Colonic mucosa (tissue), 4 donors: Measurements from ENCODE around the gene DYSF. TPM values are rescaled to one million over a fixed set of nuclear protein-coding genes. Genes with fewer than 3 reads are reported as not detected.
A peak's percentile ranks its signal among the peaks of the same experiment; 100 is the strongest.

Experiments used
- DNase-seq: peaks from one replicate; pipeline ENCODE4 v3.0.0-alpha.2; 2020
- H3K27ac ChIP-seq: fragments of 200-600 bp; one replicate; pipeline ENCODE4 v1.8.0; 2021
- H3K27me3 ChIP-seq: fragments of 200-600 bp; one replicate; pipeline ENCODE4 v1.8.0; 2021
- H3K36me3 ChIP-seq: fragments of 200-600 bp; one replicate; pipeline ENCODE4 v1.8.0; 2021
- H3K4me1 ChIP-seq: fragments of 200-600 bp; one replicate; pipeline ENCODE4 v1.8.0; 2021; ENCODE audit warnings: mild to moderate bottlenecking
- H3K4me3 ChIP-seq: fragments of 200-600 bp; one replicate; pipeline ENCODE4 v1.8.0; 2021
- H3K9ac ChIP-seq, 2 donors: one replicate each; pipeline ENCODE4 v1.7.0; 2013; ENCODE audit warnings: control low read depth in 2 of 2, low read depth in 2 of 2, low read length in 2 of 2
- H3K9me3 ChIP-seq: fragments of 200-600 bp; one replicate; pipeline ENCODE4 v1.8.0; 2021
- intact Hi-C: fragments of 100-400 bp; cut with DNase I; formaldehyde crosslinking; loops from one replicate; pipeline ENCODE4 v1.14.1; 2022
- total RNA-seq, 2 donors: library from RNA; stranded (reverse); fragmentation: NEBNext Ultra II Directional in 1 of 2; extraction: Animal tissue kit (Norgen Biotek cat#: 25700) in 1 of 2; gene quantifications; one replicate each; pipeline ENCODE4 v1.2.1, GENCODE V29; 2021
- TF ChIP-seq, protein P1 (sequence below): fragments of 200-600 bp; IDR thresholded peaks from one replicate; pipeline ENCODE4 v1.8.0; 2022; ENCODE audit warnings: antibody characterized with exemption, mild to moderate bottlenecking
- donor health status: healthy.
- donor health status: DM: no; HTN: no; CAD: no.
- donor health status: DM: no; HTN: no; CAD: no.

DYSF gene
- total RNA-seq, 2 donors from 2014 or later, result 2.4 to 7.5 TPM

DNA sequence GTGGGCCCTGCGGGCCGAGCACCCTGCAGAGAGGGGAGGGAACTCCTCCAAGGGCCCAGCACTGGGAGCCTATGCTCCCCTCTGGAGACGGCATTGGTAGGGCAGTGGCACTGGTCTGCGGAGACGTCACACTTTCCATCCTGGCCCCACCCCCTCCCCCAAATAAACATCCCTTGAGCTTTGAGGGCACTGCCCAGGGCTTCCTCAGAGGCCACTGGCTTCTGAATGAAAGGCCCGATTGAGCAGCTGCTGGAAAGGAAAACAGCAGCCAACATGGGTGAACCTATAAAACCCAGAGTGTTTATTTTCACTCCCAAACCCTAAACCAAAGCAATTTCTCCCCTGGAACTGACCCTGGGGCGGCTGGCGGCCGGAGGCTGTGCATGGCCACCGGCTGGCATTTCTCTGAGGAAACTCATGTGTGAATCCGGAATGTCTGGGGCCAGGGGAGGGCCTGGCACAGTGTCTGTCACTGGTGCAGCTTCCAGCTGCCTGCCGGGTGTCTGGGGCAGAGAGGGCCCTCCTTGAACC, 138.9 kb downstream of the DYSF start:
- Histone ChIP-seq H3K36me3 (no peaks in the 10 kb centered on the region), H3K9ac (no peak overlapping the region), H3K4me3 (no peak overlapping the region), H3K27ac (no peak overlapping the region), H3K4me1 (no peaks in the 10 kb centered on the region), H3K27me3 (no peaks in the 10 kb centered on the region), H3K9me3 (no peaks in the 10 kb centered on the region)
- DNase-seq, result peak; percentile 24
- intact Hi-C loops, result no loop called here
- TF ChIP-seq, protein P1, sequence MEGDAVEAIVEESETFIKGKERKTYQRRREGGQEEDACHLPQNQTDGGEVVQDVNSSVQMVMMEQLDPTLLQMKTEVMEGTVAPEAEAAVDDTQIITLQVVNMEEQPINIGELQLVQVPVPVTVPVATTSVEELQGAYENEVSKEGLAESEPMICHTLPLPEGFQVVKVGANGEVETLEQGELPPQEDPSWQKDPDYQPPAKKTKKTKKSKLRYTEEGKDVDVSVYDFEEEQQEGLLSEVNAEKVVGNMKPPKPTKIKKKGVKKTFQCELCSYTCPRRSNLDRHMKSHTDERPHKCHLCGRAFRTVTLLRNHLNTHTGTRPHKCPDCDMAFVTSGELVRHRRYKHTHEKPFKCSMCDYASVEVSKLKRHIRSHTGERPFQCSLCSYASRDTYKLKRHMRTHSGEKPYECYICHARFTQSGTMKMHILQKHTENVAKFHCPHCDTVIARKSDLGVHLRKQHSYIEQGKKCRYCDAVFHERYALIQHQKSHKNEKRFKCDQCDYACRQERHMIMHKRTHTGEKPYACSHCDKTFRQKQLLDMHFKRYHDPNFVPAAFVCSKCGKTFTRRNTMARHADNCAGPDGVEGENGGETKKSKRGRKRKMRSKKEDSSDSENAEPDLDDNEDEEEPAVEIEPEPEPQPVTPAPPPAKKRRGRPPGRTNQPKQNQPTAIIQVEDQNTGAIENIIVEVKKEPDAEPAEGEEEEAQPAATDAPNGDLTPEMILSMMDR, result no peak

DNA sequence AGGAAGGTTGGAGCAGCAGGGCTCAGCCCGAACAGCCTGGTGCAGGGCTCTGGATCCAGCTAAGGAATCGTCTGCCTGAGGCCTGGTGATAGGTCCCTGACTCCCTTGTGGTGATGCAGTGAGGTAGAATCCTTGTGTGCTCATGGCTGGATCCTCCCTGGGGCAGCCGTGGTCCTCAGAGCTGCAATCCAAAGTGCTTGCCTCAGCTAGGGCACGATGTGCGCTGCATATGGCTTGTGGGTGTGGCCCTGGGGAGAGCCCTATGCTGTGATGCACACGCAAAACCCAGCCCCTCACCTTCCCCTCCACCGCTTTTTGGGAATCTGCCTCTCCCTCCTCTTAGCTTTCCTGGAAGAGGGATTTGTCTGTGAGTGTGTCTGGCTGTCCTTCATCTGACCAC, 142.2 kb downstream of the DYSF start:
- TF ChIP-seq, protein P1, result no peak
- Histone ChIP-seq H3K9ac (no peak overlapping the region), H3K4me1 (no peaks in the 10 kb centered on the region), H3K27ac (no peak overlapping the region), H3K27me3 (no peaks in the 10 kb centered on the region), H3K36me3 (no peaks in the 10 kb centered on the region), H3K9me3 (no peaks in the 10 kb centered on the region), H3K4me3 (no peak overlapping the region)
- DNase-seq, result no peak
- intact Hi-C loops, result no loop called here

DNA sequence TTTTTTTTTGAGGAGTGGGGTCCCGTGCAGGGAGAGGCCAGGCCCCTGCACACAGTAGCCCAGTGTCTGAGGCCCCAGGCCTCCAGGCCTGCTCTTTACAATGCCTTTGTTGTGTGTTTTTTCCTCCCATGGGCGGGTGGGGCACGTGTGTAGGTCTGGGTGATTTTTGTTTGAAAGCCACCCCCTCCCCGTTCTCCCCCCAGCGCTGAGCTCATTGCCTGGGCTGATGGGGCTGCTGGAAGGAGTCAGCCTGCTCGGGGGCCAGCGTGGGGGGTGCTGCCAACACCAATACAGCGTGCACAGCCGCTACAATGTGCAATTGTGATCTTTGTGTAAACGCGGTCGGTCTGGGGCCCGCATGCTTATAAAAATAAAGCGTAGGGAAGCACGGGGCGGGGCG, 142.7 kb downstream of the DYSF start:
- H3K4me1 ChIP-seq, result no peaks in the 10 kb centered on the region
- intact Hi-C loops, result no loop called here
- H3K27me3 ChIP-seq, result no peaks in the 10 kb centered on the region
- no peak overlapping the region for H3K27ac ChIP-seq
- TF ChIP-seq, protein P1, result no peak
- H3K4me3 ChIP-seq, result no peak overlapping the region
- no peaks in the 10 kb centered on the region for H3K9me3 ChIP-seq
- no peak overlapping the region for H3K9ac ChIP-seq
- no peak for DNase-seq
- H3K36me3 ChIP-seq, result no peaks in the 10 kb centered on the region

DNA sequence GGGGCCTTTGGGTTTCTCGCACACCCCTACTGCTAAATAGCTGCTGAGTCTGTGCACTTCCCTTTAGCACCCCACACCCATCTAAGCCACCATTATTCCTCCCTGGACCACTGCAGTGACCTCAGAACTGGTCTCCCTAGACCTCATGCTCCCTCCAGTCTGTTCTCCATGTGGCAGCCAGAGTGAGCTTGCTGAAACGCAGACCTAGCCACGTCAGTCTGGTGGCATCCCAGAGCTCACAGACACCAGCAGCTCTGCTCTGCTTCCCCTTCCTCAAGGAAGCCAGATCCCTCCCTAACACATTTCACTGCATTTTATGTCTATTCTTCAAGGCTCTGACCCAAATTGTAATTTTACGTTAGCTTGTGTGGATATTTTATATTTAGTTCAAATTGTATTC, 144.4 kb downstream of the DYSF start:
- Histone ChIP-seq H3K27ac (no peak overlapping the region), H3K4me3 (no peak overlapping the region), H3K36me3 (no peaks in the 10 kb centered on the region), H3K9ac (no peak overlapping the region), H3K4me1 (no peaks in the 10 kb centered on the region), H3K27me3 (no peaks in the 10 kb centered on the region), H3K9me3 (no peaks in the 10 kb centered on the region)
- TF ChIP-seq, protein P1, result no peak
- intact Hi-C loops, result no loop called here
- no peak for DNase-seq

DNA sequence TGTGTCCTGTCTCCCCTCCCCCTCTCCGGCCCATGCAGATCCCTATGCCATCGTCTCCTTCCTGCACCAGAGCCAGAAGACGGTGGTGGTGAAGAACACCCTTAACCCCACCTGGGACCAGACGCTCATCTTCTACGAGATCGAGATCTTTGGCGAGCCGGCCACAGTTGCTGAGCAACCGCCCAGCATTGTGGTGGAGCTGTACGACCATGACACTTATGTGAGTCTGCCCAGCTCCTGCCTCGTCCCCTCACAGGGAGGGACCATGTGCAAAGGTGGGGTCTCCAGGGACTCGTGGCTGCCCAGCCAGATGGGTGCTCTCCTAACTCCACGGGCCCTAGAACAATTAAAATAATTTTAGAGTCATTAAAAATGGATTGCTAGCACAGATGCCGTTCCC, 145.2 kb downstream of the DYSF start:
- Histone ChIP-seq H3K4me1 (no peaks in the 10 kb centered on the region), H3K9ac (no peak overlapping the region), H3K4me3 (no peak overlapping the region), H3K9me3 (no peaks in the 10 kb centered on the region), H3K27ac (no peak overlapping the region), H3K27me3 (no peaks in the 10 kb centered on the region), H3K36me3 (no peaks in the 10 kb centered on the region)
- DNase-seq, result no peak
- intact Hi-C loops, result no loop called here
- TF ChIP-seq, protein P1, result no peak
